Astrocyte (in vitro differentiated cells and primary cell): Measurements from ENCODE around the gene GCNT1. TPM values are rescaled to one million over a fixed set of nuclear protein-coding genes. Genes with fewer than 3 reads are reported as not detected.

Source experiments
- DNase-seq: peaks from one replicate; pipeline ENCODE4 v3.0.0-alpha.2; 2010; ENCODE audit warnings: low read depth
- FAIRE-seq: peaks from 2 replicates; lab custom pipeline; 2011; peaks lifted over from hg19 to GRCh38; lab: Jason Lieb, UNC
- H2AFZ ChIP-seq: 2 replicates; pipeline ENCODE4 v1.6.0; 2012; ENCODE audit warnings: low read depth, low read length, inconsistent platforms
- H3K27ac ChIP-seq: 2 replicates; pipeline ENCODE4 v1.5.1; 2011; ENCODE audit warnings: low read depth, low read length, inconsistent platforms
- H3K27me3 ChIP-seq: 2 replicates; pipeline ENCODE4 v1.6.0; 2011; ENCODE audit warnings: low read length, inconsistent platforms; ENCODE audit not compliant: insufficient read depth
- H3K36me3 ChIP-seq: 2 replicates; pipeline ENCODE4 v1.5.1; 2011; ENCODE audit warnings: low read length, inconsistent platforms; ENCODE audit not compliant: insufficient read depth
- H3K4me1 ChIP-seq: 2 replicates; pipeline ENCODE4 v1.5.1; 2011; ENCODE audit warnings: low read length, inconsistent platforms; ENCODE audit not compliant: insufficient read depth
- H3K4me2 ChIP-seq: 2 replicates; pipeline ENCODE4 v1.6.0; 2012; ENCODE audit warnings: low read length, inconsistent platforms
- H3K4me3 ChIP-seq: 2 replicates; pipeline ENCODE4 v1.5.1; 2011; ENCODE audit warnings: low read depth, mild to moderate bottlenecking, low read length, inconsistent platforms; ENCODE audit not compliant: insufficient read depth
- H3K79me2 ChIP-seq: 2 replicates; pipeline ENCODE4 v1.6.0; 2012; ENCODE audit warnings: mild to moderate bottlenecking, low read length, inconsistent platforms; ENCODE audit not compliant: insufficient read depth
- H3K9ac ChIP-seq: 2 replicates; pipeline ENCODE4 v1.6.0; 2012; ENCODE audit warnings: mild to moderate bottlenecking, low read length, inconsistent platforms
- H3K9me3 ChIP-seq: 2 replicates; pipeline ENCODE4 v1.5.1; 2012; ENCODE audit warnings: low read depth, mild to moderate bottlenecking, low read length, inconsistent platforms; ENCODE audit not compliant: insufficient read depth
- H4K20me1 ChIP-seq: 2 replicates; pipeline ENCODE4 v1.6.0; 2012; ENCODE audit warnings: low read length, inconsistent platforms; ENCODE audit not compliant: insufficient read depth
- H3K27ac Mint-ChIP-seq: one replicate; pipeline ENCODE4 v1.8.0; 2021; ENCODE audit warnings: mild to moderate bottlenecking, mixed read lengths; ENCODE audit not compliant: unreplicated experiment
- H3K27me3 Mint-ChIP-seq: one replicate; pipeline ENCODE4 v1.8.0; 2021; ENCODE audit warnings: low read depth, mixed read lengths; ENCODE audit not compliant: unreplicated experiment
- H3K36me3 Mint-ChIP-seq: one replicate; pipeline ENCODE4 v1.8.0; 2021; ENCODE audit warnings: low read depth, mixed read lengths; ENCODE audit not compliant: unreplicated experiment
- H3K4me1 Mint-ChIP-seq: one replicate; pipeline ENCODE4 v1.8.0; 2021; ENCODE audit warnings: low read depth, mixed read lengths; ENCODE audit not compliant: unreplicated experiment
- H3K4me3 Mint-ChIP-seq: one replicate; pipeline ENCODE4 v1.8.0; 2021; ENCODE audit warnings: mild to moderate bottlenecking, moderate library complexity, mixed read lengths; ENCODE audit not compliant: unreplicated experiment
- H3K9me3 Mint-ChIP-seq: one replicate; pipeline ENCODE4 v1.8.0; 2021; ENCODE audit warnings: mild to moderate bottlenecking, mixed read lengths; ENCODE audit not compliant: unreplicated experiment
- CTCF ChIP-seq: IDR thresholded peaks from 2 replicates; pipeline ENCODE4 v1.5.1; 2011; ENCODE audit warnings: low read depth, mild to moderate bottlenecking, inconsistent platforms, low read length, moderate library complexity; ENCODE audit not compliant: insufficient read depth
- EZH2 ChIP-seq: IDR thresholded peaks from 2 replicates; pipeline ENCODE4 v1.6.1; 2012; ENCODE audit warnings: mild to moderate bottlenecking, low read length, inconsistent platforms; ENCODE audit not compliant: insufficient read depth
- total RNA-seq: library from RNA; stranded (reverse); gene quantifications from 2 replicates; pipeline ENCODE4 v1.2.1, GENCODE V29; 2021

The GCNT1 gene
- total RNA-seq, 1 donor from 2014 or later, result 14.7 TPM

- H3K27me3 ChIP-seq, result no peaks in the 10 kb centered on the region
- Mint-ChIP-seq H3K9me3 (peaks cover 5% of the 10 kb centered on the region), H3K27me3 (no peaks in the 10 kb centered on the region), H3K36me3 (no peaks in the 10 kb centered on the region), H3K4me3 (no peak overlapping the region), H3K4me1 (peaks cover 15% of the 10 kb centered on the region), H3K27ac (no peak overlapping the region)
- peak; percentile 58 for DNase-seq
- H2AFZ ChIP-seq, result no peak overlapping the region
- peaks cover 17% of the 10 kb centered on the region for H3K4me1 ChIP-seq
- H3K4me2 ChIP-seq, result no peak overlapping the region
- H4K20me1 ChIP-seq, result no peaks in the 10 kb centered on the region
- no peak overlapping the region for H3K4me3 ChIP-seq
- no peaks in the 10 kb centered on the region for H3K36me3 ChIP-seq
- H3K9me3 ChIP-seq, result no peaks in the 10 kb centered on the region
- H3K79me2 ChIP-seq, result no peaks in the 10 kb centered on the region
- no peak overlapping the region for H3K9ac ChIP-seq
- TF ChIP-seq EZH2 (no peak), CTCF (no peak)
- H3K27ac ChIP-seq, result no peak overlapping the region
- no peak for FAIRE-seq
Measured at GRCh38 chr9:76438841-76439588, 20.0 kb upstream of the GCNT1 start.

GRCh38 chr9:76441551-76442322 is 17.2 kb upstream of the GCNT1 start:
- H3K4me3 Mint-ChIP-seq, result no peak overlapping the region
- H3K9me3 ChIP-seq, result no peaks in the 10 kb centered on the region
- H3K79me2 ChIP-seq, result no peaks in the 10 kb centered on the region
- H3K36me3 ChIP-seq, result no peaks in the 10 kb centered on the region
- H2AFZ ChIP-seq, result no peak overlapping the region
- peaks cover 5% of the 10 kb centered on the region for H3K9me3 Mint-ChIP-seq
- DNase-seq (peak; percentile 96), FAIRE-seq (no peak)
- no peaks in the 10 kb centered on the region for H4K20me1 ChIP-seq
- peak overlapping the region; percentile 57 for H3K9ac ChIP-seq
- H3K27ac Mint-ChIP-seq, result peak overlapping the region; percentile 95
- H3K4me1 ChIP-seq, result peaks cover 15% of the 10 kb centered on the region
- no peaks in the 10 kb centered on the region for H3K27me3 Mint-ChIP-seq
- H3K4me1 Mint-ChIP-seq, result peaks cover 23% of the 10 kb centered on the region
- H3K4me3 ChIP-seq, result no peak overlapping the region
- TF ChIP-seq EZH2 (no peak), CTCF (no peak)
- H3K4me2 ChIP-seq, result peak overlapping the region; percentile 59
- H3K27ac ChIP-seq, result peak overlapping the region; percentile 81
- H3K27me3 ChIP-seq, result no peaks in the 10 kb centered on the region
- no peaks in the 10 kb centered on the region for H3K36me3 Mint-ChIP-seq
